GM23338 (cell line): Measurements from ENCODE around the gene CACNA2D4. TPM values are rescaled to one million over a fixed set of nuclear protein-coding genes. Genes with fewer than 3 reads are reported as not detected.

ENCODE experiments used
- ATAC-seq: fragments of 200-7000 bp; cut with Tn5 transposase; 3 replicates; pipeline ENCODE4 v1.9.1; 2020
- DNase-seq: peaks from one replicate; pipeline ENCODE4 v3.0.0-alpha.2; 2015; ENCODE audit warnings: low spot score
- H2AFZ ChIP-seq: fragments of 200-600 bp; sonication (generic); 2 replicates; pipeline ENCODE4 v1.8.0; 2016; ENCODE audit warnings: antibody characterized with exemption, mild to moderate bottlenecking, moderate library complexity
- H3F3A ChIP-seq: fragments of 200-600 bp; sonication (generic); replicated peaks from 2 replicates; pipeline ENCODE4 v1.8.0; 2017; ENCODE audit warnings: antibody characterized with exemption, mixed run types, low read depth
- H3K27ac ChIP-seq: fragments of 200-600 bp; sonication (generic); 2 replicates; pipeline ENCODE4 v1.6.1; 2016; ENCODE audit warnings: low read depth
- H3K27me3 ChIP-seq: fragments of 200-600 bp; sonication (generic); 2 replicates; pipeline ENCODE4 v1.8.0; 2016; ENCODE audit warnings: mild to moderate bottlenecking, mixed run types, moderate library complexity; ENCODE audit not compliant: insufficient read depth
- H3K36me3 ChIP-seq: fragments of 200-600 bp; sonication (generic); 2 replicates; pipeline ENCODE4 v1.8.0; 2016; ENCODE audit warnings: mild to moderate bottlenecking; ENCODE audit not compliant: insufficient read depth
- H3K4me1 ChIP-seq: fragments of 200-600 bp; sonication (generic); 2 replicates; pipeline ENCODE4 v1.8.0; 2016; ENCODE audit warnings: mild to moderate bottlenecking, moderate library complexity; ENCODE audit not compliant: insufficient read depth
- H3K4me2 ChIP-seq: fragments of 200-600 bp; sonication (generic); 2 replicates; pipeline ENCODE4 v1.7.1; 2017; ENCODE audit warnings: mixed run types
- H3K4me3 ChIP-seq: fragments of 200-600 bp; sonication (generic); 2 replicates; pipeline ENCODE4 v1.6.1; 2016; ENCODE audit warnings: mixed run types
- H3K79me2 ChIP-seq: fragments of 200-600 bp; sonication (generic); replicated peaks from 2 replicates; pipeline ENCODE4 v1.8.0; 2017; ENCODE audit warnings: mild to moderate bottlenecking; ENCODE audit not compliant: insufficient read depth
- H3K9me2 ChIP-seq: fragments of 200-600 bp; sonication (generic); 2 replicates; pipeline ENCODE4 v1.8.0; 2017; ENCODE audit not compliant: insufficient read depth
- H4K20me1 ChIP-seq: fragments of 200-600 bp; sonication (generic); replicated peaks from 2 replicates; pipeline ENCODE4 v1.8.0; 2017; ENCODE audit warnings: mild to moderate bottlenecking; ENCODE audit not compliant: insufficient read depth
- H3K27ac Mint-ChIP-seq: 2 replicates; pipeline ENCODE4 v1.8.0; 2020; ENCODE audit warnings: inconsistent platforms, mild to moderate bottlenecking, moderate library complexity, mixed read lengths
- H3K27me3 Mint-ChIP-seq: 3 replicates; pipeline ENCODE4 v1.8.0; 2022; ENCODE audit warnings: low read depth, mild to moderate bottlenecking, moderate library complexity, mixed read lengths, inconsistent platforms; ENCODE audit not compliant: insufficient read depth, poor library complexity
- H3K36me3 Mint-ChIP-seq: 3 replicates; pipeline ENCODE4 v1.8.0; 2021; ENCODE audit warnings: low read depth, mild to moderate bottlenecking, inconsistent platforms, moderate library complexity, mixed read lengths
- H3K4me1 Mint-ChIP-seq: 3 replicates; pipeline ENCODE4 v1.8.0; 2020; ENCODE audit warnings: mild to moderate bottlenecking, inconsistent platforms, mixed read lengths
- H3K4me3 Mint-ChIP-seq: 3 replicates; pipeline ENCODE4 v1.8.0; 2021; ENCODE audit warnings: moderate library complexity, mild to moderate bottlenecking, inconsistent platforms, mixed read lengths
- H3K9me3 Mint-ChIP-seq: 3 replicates; pipeline ENCODE4 v1.8.0; 2020; ENCODE audit warnings: moderate library complexity, mild to moderate bottlenecking, inconsistent platforms, mixed read lengths
- CREB1 ChIP-seq: fragments of 250-450 bp; sonication (Bioruptor Pico); IDR thresholded peaks from 2 replicates; pipeline ENCODE4 v1.5.0; 2020; ENCODE audit warnings: low read depth, mild to moderate bottlenecking, moderate library complexity
- CTCF ChIP-seq, 2 experiments: fragments of 200-600 bp in 1 of 2; sonication (generic) in 1 of 2; conservative IDR thresholded peaks; 2 replicates each; pipeline versions ENCODE4 v1.5.1 to v1.6.1; 2016 to 2017; ENCODE audit warnings: antibody characterized with exemption in 2 of 2, low read depth in 2 of 2, mild to moderate bottlenecking in 2 of 2, moderate library complexity in 1 of 2
- EZH2 ChIP-seq: fragments of 200-600 bp; sonication (generic); IDR thresholded peaks from one replicate; pipeline ENCODE4 v1.8.0; 2017; ENCODE audit warnings: antibody characterized with exemption, mild to moderate bottlenecking, low read depth; ENCODE audit not compliant: unreplicated experiment
- EZH2phosphoT487 ChIP-seq: fragments of 200-600 bp; sonication (generic); IDR thresholded peaks from one replicate; pipeline ENCODE4 v1.8.1; 2018; ENCODE audit warnings: antibody characterized with exemption; ENCODE audit not compliant: unreplicated experiment
- JUNB ChIP-seq: IDR thresholded peaks from one replicate; pipeline ENCODE4 v1.6.1; 2016; ENCODE audit warnings: antibody characterized with exemption; ENCODE audit not compliant: unreplicated experiment
- NANOG ChIP-seq: IDR thresholded peaks from 2 replicates; pipeline ENCODE4 v1.6.1; 2016; ENCODE audit warnings: antibody characterized with exemption, borderline replicate concordance
- POLR2AphosphoS5 ChIP-seq: IDR thresholded peaks from 2 replicates; pipeline ENCODE4 v1.6.1; 2016; ENCODE audit warnings: antibody characterized with exemption, low read depth
- STAT1 ChIP-seq: IDR thresholded peaks from one replicate; pipeline ENCODE4 v1.6.1; 2016; ENCODE audit warnings: antibody characterized with exemption; ENCODE audit not compliant: unreplicated experiment
- ZNF114 ChIP-seq: fragments of 250-450 bp; sonication (Bioruptor Pico); IDR thresholded peaks from 2 replicates; pipeline ENCODE4 v1.5.0; 2020; ENCODE audit warnings: mild to moderate bottlenecking, moderate library complexity
- ZNF331 ChIP-seq: fragments of 250-450 bp; sonication (Bioruptor Pico); IDR thresholded peaks from 2 replicates; pipeline ENCODE4 v1.5.0; 2020; ENCODE audit warnings: low read depth, mild to moderate bottlenecking, moderate library complexity
- polyA plus RNA-seq: library from polyadenylated mRNA; unstranded; fragments of >200 nt; fragmentation: Nextera tagmentation; extraction: Ambion mirVana; gene quantifications from 2 replicates; pipeline ENCODE4 v1.2.1, GENCODE V29; 2016
- total RNA-seq: library from RNA; depleted of rRNA; stranded (reverse); fragments of >200 nt; shearing (Covaris generic); gene quantifications from 2 replicates; pipeline ENCODE4 v1.2.3, GENCODE V29; 2014
- TF ChIP-seq, protein P1 (sequence below): IDR thresholded peaks from one replicate; pipeline ENCODE4 v1.6.1; 2018; ENCODE audit warnings: antibody characterized with exemption; ENCODE audit not compliant: unreplicated experiment
- TF ChIP-seq, protein P2 (sequence below): IDR thresholded peaks from 2 replicates; pipeline ENCODE4 v1.6.1; 2016; ENCODE audit warnings: antibody characterized with exemption

The CACNA2D4 gene
- total and polyA plus RNA-seq, 2 experiments from 2014 or later = 0.07 to 0.24 TPM

DNA sequence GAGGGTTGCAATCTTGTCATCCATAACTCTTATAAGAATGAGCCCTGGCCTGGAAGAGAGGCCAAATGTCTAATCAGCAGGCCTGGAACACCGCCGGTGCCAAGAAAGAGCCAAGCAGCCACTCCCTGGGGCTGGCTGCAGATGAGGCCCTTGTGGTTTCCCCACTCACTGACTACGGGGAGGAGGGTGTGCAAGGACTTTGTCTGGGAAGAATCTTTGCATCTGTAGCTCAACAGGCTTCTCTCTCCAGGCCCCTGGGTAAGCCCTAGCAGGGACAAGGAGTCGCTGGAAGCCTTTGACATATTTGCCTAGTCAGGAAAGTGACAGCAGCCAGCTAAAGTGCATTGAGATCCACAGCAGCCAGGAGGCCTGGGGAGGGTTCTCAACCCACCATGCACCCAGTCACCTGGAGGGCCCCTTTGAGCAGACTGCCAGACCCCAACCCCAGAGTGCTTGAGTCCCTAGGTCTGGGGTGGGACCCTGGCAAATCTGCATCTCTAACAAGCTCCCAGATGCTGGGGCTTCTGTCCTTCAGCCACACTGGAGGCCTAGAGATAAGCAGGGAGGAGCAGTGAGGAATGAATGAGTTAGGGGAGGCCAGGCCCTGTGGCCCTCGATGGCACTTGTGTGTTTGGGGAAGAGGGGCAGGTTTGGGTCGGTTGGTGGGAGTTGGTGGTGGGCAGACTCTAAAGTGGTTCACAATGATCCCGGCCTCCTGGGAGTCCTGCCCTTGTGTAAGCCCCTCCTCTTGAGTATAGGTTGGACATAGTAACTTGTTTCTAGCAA lies 112.0 kb downstream of the CACNA2D4 start:
- no peaks in the 10 kb centered on the region for H3F3A ChIP-seq
- H3K27ac ChIP-seq = no peak overlapping the region
- Mint-ChIP-seq H3K27me3 (peaks cover 6% of the 10 kb centered on the region), H3K36me3 (no peaks in the 10 kb centered on the region), H3K4me1 (no peaks in the 10 kb centered on the region; the same call in 2 of the 3 replicates), H3K27ac (no peak overlapping the region), H3K4me3 (no peak overlapping the region), H3K9me3 (no peaks in the 10 kb centered on the region)
- H3K27me3 ChIP-seq = no peaks in the 10 kb centered on the region
- H2AFZ ChIP-seq = no peak overlapping the region
- no peak overlapping the region for H3K4me2 ChIP-seq
- H3K4me1 ChIP-seq = no peaks in the 10 kb centered on the region
- H3K79me2 ChIP-seq = no peaks in the 10 kb centered on the region
- ATAC-seq (no peak), DNase-seq (no peak)
- H4K20me1 ChIP-seq = no peaks in the 10 kb centered on the region
- H3K4me3 ChIP-seq = no peak overlapping the region
- TF ChIP-seq, protein P1, sequence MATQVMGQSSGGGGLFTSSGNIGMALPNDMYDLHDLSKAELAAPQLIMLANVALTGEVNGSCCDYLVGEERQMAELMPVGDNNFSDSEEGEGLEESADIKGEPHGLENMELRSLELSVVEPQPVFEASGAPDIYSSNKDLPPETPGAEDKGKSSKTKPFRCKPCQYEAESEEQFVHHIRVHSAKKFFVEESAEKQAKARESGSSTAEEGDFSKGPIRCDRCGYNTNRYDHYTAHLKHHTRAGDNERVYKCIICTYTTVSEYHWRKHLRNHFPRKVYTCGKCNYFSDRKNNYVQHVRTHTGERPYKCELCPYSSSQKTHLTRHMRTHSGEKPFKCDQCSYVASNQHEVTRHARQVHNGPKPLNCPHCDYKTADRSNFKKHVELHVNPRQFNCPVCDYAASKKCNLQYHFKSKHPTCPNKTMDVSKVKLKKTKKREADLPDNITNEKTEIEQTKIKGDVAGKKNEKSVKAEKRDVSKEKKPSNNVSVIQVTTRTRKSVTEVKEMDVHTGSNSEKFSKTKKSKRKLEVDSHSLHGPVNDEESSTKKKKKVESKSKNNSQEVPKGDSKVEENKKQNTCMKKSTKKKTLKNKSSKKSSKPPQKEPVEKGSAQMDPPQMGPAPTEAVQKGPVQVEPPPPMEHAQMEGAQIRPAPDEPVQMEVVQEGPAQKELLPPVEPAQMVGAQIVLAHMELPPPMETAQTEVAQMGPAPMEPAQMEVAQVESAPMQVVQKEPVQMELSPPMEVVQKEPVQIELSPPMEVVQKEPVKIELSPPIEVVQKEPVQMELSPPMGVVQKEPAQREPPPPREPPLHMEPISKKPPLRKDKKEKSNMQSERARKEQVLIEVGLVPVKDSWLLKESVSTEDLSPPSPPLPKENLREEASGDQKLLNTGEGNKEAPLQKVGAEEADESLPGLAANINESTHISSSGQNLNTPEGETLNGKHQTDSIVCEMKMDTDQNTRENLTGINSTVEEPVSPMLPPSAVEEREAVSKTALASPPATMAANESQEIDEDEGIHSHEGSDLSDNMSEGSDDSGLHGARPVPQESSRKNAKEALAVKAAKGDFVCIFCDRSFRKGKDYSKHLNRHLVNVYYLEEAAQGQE = no peak
- TF ChIP-seq EZH2 = no peak
- TF ChIP-seq, protein P2, sequence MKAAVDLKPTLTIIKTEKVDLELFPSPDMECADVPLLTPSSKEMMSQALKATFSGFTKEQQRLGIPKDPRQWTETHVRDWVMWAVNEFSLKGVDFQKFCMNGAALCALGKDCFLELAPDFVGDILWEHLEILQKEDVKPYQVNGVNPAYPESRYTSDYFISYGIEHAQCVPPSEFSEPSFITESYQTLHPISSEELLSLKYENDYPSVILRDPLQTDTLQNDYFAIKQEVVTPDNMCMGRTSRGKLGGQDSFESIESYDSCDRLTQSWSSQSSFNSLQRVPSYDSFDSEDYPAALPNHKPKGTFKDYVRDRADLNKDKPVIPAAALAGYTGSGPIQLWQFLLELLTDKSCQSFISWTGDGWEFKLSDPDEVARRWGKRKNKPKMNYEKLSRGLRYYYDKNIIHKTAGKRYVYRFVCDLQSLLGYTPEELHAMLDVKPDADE = no peak
- no peaks in the 10 kb centered on the region for H3K9me2 ChIP-seq
- H3K36me3 ChIP-seq = no peaks in the 10 kb centered on the region

- H3K36me3 Mint-ChIP-seq = no peaks in the 10 kb centered on the region
- Histone ChIP-seq H3F3A (no peaks in the 10 kb centered on the region), H3K9me2 (no peaks in the 10 kb centered on the region), H3K36me3 (no peaks in the 10 kb centered on the region), H3K27me3 (no peaks in the 10 kb centered on the region), H3K4me1 (no peaks in the 10 kb centered on the region), H3K4me3 (no peak overlapping the region), H3K27ac (no peak overlapping the region), H3K79me2 (no peaks in the 10 kb centered on the region), H2AFZ (no peak overlapping the region), H3K4me2 (no peak overlapping the region), H4K20me1 (no peaks in the 10 kb centered on the region)
- H3K4me3 Mint-ChIP-seq = no peak overlapping the region
- DNase-seq (no peak), ATAC-seq (no peak)
- H3K27me3 Mint-ChIP-seq = peaks cover 5% of the 10 kb centered on the region
- H3K27ac Mint-ChIP-seq = no peak overlapping the region
- no peaks in the 10 kb centered on the region; the same call in 2 of the 3 replicates for H3K4me1 Mint-ChIP-seq
- H3K9me3 Mint-ChIP-seq = no peaks in the 10 kb centered on the region
- no peak for TF ChIP-seq ZNF331 (CRISPR knock-in tag)
- TF ChIP-seq POLR2AphosphoS5 = no peak
- TF ChIP-seq EZH2 = no peak
- no peak for TF ChIP-seq CREB1 (CRISPR knock-in tag)
- TF ChIP-seq, protein P2 = no peak
- no peak for TF ChIP-seq EZH2phosphoT487
- no peak for TF ChIP-seq STAT1
- TF ChIP-seq NANOG = no peak
- TF ChIP-seq JUNB = no peak
- TF ChIP-seq CTCF (conservative IDR thresholded peaks at IDR 0.05; ENCODE audit: low read depth in 2 of 2) = no peak
- TF ChIP-seq ZNF114 (CRISPR knock-in tag) = no peak
Observed at GRCh38 chr12:1805441-1806081, 112.9 kb downstream of the CACNA2D4 start.
